CD4-positive, alpha-beta T cell treated with Interleukin-21 for 1 hour (primary cell): Measurements from ENCODE around the gene PSKH1.
A peak's percentile ranks its signal among the peaks of the same experiment; 100 is the strongest.

Experiments
- DNase-seq: peaks from one replicate; pipeline ENCODE4 v3.0.0-alpha.2; 2020

The PSKH1 gene

GRCh38 chr16:67868290-67868689 is 24.8 kb upstream of the PSKH1 start:
- no peak for DNase-seq

DNA sequence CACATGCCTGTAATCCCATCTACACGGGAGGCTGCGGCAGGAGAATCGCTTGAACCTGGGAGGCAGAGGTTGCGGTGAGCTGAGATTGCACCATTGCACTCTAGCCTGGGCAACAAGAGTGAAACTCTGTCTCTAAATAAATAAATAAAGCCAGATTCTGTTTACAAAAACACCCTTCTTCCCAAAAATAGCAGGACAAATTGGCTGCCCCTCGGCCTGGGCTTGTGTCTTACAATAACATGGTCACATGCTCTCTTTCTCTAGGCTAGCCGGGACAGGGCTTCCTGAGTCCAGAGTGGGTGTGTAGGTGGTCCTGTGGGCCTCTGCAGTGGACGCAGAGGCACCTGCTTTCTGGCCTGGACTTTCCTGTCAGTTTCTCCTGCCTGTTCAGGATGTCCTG is 23.4 kb upstream of the PSKH1 start:
- no peak for DNase-seq

DNA sequence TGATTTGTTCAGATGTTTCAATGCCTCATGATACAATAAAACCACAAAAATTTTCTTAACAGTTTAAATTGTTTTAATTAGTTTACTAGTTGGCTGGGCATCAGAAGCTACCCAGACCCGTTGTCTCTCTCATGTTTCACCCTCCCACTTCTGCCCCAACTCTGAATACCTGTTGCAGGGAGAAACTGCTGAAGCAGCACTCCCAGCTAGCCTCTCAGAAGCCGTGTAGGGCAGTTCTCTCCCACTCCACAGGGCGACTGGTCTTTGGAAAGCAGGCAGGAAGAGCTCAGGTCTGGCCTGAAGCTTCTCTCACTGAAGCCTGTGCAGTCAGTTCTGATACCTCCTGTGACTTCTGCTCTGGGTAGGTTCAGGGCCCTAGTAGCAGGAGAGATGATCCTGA is 21.8 kb upstream of the PSKH1 start:
- no peak for DNase-seq

- DNase-seq: no peak
Observed at GRCh38 chr16:67872131-67872630, 20.9 kb upstream of the PSKH1 start.

DNA sequence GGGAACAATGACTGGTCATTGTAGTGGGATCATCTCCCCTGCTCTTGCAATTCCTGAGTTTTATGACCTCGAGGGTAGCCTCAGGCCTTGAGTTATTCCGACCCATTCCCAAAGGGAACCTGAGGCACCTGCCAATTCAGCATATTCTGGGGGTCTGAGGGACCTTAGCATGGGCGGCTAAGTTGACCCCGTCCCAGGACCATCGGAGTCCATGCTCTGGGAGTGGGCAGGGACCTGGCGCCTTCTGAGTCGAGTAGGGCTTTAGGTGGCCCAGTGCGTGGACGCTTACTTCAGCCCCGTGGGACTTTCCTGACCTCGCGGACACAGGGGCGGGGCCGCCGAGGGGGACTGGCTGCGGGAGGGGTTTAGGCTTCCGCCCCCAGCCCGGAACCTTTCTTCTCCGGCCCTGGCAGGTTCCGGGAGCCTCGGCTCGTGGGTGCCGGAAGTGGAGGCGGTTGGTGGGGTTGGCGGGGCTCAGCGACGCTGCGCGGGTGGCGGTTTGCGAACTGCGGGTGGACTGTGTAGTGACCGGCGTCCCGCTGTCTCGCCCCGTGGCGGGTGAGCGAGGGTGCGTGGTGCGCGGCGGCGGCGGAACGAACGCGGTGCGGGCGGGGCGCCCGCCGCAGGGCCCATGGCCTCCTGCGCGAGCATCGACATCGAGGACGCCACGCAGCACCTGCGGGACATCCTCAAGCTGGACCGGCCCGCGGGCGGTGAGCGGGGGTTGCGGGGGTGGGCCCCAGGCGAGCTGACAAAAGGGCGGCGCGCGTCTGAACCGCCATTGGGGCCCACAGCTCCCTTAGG is 20.2 kb upstream of the PSKH1 start, which contains the start of gene EDC4:
Gene EDC4 (plus strand): TSS at position 422 of the 804 bp plus-strand sequence. CDS start 210 bp downstream, at position 632.
- DNase-seq: peak; percentile 92

DNA sequence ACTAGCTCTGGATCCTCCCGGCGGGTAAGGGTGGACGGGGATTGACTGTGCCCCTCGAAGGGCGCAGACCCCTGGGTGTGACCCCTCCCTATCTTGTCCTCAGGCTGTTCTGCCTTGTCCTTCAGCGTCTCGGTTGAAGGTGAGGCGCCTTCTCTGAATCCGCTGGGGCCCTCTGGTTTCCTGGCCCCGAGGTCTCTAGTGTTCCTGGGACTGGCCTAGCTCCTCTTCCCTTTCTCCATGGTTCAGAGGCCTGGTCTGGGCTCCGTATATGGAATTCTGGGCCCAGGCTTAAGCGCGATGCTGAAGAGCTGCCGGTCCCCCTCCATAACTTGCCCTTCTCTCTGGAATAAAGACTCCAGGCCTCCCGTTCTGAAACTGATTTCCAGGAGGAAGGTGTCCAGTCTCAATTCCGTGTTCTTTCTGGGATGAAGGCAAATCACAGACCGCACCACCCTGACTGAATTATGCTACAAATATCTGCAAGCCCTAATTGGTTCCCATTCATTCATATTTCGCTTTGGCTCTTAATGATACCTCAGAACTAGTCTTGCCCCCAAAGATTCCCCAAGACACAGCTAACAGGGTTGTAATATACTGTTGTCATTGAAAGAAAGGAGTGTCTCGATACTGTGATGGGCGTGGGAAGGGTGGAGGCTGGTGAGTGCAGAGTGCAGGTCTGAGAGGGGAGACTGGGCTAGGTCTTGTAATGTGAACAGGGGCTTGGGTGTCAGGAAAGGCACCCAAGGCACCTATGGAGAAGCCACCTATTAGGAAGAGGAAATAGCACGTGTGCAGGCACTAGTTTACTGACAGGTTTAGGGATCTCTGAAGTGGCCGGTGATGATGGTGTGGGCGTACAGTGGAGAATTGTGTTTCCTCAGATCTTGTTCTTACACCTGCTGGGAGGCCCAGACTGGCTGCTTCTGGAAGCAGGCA is 19.4 kb upstream of the PSKH1 start:
- DNase-seq: no peak

DNA sequence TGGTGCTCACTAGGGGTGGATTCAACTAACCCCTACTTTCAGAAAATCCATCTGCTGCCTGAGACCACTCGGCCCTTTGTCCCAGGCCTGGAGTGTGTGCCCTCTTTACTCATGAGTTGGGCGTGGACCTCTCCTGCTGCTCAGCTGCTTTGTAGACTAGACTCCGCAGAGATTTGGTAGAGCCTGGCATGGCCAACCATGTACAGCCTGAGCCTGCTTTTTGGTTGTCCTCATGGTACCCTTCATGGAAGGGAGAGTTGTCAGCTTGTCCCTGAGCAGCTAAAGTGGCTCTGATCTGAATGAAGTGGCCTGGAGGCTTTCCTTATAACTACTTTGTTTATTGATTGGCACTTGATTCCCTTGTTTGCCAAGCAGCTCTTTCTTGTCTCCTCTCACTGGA is 18.7 kb upstream of the PSKH1 start:
- DNase-seq: no peak

GRCh38 chr16:67877064-67877463 is 16.0 kb upstream of the PSKH1 start:
- DNase-seq: no peak

GRCh38 chr16:67878232-67878631 is 14.8 kb upstream of the PSKH1 start:
- no peak for DNase-seq

DNA sequence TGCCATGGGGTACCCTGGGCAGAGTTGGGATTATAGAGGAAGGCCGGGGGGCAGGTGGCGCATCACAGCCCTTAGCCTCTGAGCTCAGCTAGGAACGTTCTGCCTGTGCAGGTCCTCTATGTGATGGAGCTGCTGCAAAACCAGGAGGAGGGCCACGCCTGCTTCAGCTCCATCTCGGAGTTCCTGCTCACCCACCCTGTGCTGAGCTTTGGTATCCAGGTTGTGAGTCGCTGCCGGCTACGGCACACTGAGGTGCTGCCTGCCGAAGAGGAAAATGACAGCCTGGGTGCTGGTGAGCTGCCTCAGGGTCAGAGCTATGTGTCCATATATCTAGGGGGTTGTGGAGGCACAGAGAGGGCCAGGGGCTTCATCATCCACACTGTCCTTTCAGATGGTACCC is 14.2 kb upstream of the PSKH1 start:
- DNase-seq: no peak

- DNase-seq: no peak
Observed at GRCh38 chr16:67879462-67879861, 13.6 kb upstream of the PSKH1 start.

- no peak for DNase-seq
Observed at GRCh38 chr16:67879936-67880335, 13.1 kb upstream of the PSKH1 start.

- DNase-seq: no peak
Observed at GRCh38 chr16:67880584-67880983, 12.5 kb upstream of the PSKH1 start.

DNA sequence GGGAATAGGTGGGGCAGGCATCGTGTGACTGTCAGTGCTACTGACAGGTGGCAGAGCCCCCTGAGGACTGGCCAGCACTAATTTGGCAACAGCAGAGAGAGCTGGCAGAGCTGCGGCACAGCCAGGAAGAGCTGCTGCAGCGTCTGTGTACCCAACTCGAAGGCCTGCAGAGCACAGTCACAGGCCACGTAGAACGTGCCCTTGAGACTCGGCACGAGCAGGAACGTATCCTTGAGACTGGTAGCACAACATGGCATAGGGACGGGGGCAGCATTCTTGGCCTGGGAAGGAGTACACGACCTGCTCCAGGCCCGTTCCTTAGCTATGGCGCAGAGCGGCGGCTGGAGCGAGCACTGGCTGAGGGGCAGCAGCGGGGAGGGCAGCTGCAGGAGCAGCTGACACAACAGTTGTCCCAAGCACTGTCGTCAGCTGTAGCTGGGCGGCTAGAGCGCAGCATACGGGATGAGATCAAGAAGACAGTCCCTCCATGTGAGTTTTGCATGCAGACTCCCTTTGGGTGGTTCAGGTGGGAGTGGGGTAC is 11.4 kb upstream of the PSKH1 start:
- DNase-seq: no peak

- no peak for DNase-seq
Observed at GRCh38 chr16:67882374-67883145, 10.5 kb upstream of the PSKH1 start.

DNA sequence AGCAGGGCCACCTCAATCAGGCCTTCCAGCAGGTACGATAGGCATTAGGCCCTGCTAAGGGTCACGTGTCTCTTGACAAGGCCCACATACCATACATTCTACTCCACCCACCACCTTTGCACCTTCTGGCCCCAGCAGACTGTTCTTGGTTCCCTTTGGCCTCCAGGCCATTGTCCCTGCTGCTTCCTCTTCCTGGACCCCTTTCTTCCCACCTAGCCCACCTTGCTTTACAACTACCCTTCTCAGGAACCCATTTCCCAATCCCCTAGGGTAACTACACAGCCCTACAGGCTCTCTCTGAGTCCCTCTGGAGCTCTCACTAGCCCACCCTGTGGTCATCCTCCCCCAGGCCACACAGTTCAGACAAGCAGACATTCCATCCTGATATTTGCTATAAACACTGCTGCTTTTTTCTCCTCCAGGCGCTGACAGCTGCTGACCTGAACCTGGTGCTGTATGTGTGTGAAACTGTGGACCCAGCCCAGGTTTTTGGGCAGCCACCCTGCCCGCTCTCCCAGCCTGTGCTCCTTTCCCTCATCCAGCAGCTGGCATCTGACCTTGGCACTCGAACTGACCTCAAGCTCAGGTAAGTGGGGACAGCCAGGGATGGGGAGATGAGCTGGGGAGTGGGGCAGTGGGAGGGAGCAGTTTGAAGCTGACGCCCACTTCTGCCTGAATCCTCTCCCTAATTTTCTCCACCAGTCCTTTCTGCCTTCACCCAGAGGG is 9.7 kb upstream of the PSKH1 start:
- no peak for DNase-seq

- DNase-seq: peak; percentile 74
Observed at GRCh38 chr16:67883872-67884261, 9.2 kb upstream of the PSKH1 start.

DNA sequence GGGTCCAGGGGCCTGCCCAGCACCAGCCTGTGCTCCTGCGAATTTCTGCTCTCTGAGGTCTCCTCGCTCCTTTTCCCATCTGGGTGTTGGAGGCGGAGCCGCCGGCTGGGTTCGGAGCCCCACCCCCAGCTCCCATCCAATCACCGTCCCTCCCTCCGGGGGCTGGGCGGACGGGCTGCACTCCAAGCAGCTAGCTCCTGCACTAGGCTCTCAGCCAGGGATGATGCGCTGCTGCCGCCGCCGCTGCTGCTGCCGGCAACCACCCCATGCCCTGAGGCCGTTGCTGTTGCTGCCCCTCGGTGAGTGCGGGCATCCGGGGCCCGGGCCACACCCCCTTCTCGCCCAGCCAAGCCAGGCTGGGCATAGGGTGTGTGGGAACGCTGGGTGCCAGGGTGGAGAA is 8.4 kb upstream of the PSKH1 start, which contains the start of gene NRN1L:
Gene NRN1L (plus strand): TSS at position 202 of the 400 bp plus-strand sequence. CDS start 19 bp downstream, at position 221.
- no peak for DNase-seq

GRCh38 chr16:67885545-67885944 is 7.5 kb upstream of the PSKH1 start:
- DNase-seq: no peak

DNA sequence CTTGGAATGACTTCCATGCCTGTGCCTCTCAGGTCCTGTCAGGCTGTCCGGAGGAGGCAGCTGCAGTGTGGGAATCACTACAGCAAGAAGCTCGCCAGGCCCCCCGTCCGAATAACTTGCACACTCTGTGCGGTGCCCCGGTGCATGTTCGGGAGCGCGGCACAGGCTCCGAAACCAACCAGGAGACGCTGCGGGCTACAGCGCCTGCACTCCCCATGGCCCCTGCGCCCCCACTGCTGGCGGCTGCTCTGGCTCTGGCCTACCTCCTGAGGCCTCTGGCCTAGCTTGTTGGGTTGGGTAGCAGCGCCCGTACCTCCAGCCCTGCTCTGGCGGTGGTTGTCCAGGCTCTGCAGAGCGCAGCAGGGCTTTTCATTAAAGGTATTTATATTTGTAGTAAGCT is 7.1 kb upstream of the PSKH1 start:
- DNase-seq: no peak

GRCh38 chr16:67886387-67886786 is 6.7 kb upstream of the PSKH1 start:
- no peak for DNase-seq

DNA sequence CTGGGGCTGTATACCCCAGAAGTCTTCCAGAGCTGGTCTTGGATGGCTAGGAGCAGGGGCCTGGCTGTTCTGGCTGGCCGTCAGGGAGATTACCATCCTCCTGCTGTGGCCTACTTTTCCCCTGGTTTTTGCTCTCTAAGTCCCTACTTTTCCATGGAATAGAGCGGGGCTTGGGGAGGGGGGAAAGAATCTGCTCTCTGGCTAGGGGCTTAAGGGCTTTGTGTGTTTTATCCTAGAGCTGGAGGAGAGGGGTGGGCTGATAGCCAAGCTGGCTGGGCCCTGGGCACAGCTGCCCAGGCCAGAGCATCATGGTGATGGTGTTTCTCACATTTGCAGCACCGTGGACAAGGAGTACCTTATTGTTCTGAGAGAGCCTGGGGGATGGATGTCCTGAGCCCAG is 4.7 kb upstream of the PSKH1 start:
- no peak for DNase-seq
